IMR-90 (cell line): Measurements from ENCODE around the gene EXOC3L4.

Experiments used
- BHLHE40 ChIP-seq: fragments of 150-350 bp; IDR thresholded peaks from 2 replicates; pipeline ENCODE4 v1.6.1; 2016; ENCODE audit warnings: mild to moderate bottlenecking, low read depth, low read length
- MAFK ChIP-seq: IDR thresholded peaks from 2 replicates; pipeline ENCODE4 v1.6.1; 2012; ENCODE audit warnings: low read depth, low read length, improper control_type of control experiment
- POLR2A ChIP-seq: IDR thresholded peaks from 2 replicates; pipeline ENCODE4 v1.6.1; 2012; ENCODE audit warnings: mild to moderate bottlenecking, low read depth, low read length
- RCOR1 ChIP-seq: IDR thresholded peaks from 2 replicates; pipeline ENCODE4 v1.6.1; 2012; ENCODE audit warnings: mild to moderate bottlenecking, low read length, improper control_type of control experiment; ENCODE audit not compliant: insufficient replicate concordance
- SMC3 ChIP-seq: fragments of 150-350 bp; IDR thresholded peaks from 2 replicates; pipeline ENCODE4 v1.6.1; 2016; ENCODE audit warnings: low read depth, mild to moderate bottlenecking, antibody characterized with exemption, low read length, moderate library complexity
- TF ChIP-seq, protein P1 (sequence below): conservative IDR thresholded peaks from 2 replicates; pipeline ENCODE4 v1.5.1; 2012; ENCODE audit warnings: mild to moderate bottlenecking, low read depth, low read length, improper control_type of control experiment

DNA sequence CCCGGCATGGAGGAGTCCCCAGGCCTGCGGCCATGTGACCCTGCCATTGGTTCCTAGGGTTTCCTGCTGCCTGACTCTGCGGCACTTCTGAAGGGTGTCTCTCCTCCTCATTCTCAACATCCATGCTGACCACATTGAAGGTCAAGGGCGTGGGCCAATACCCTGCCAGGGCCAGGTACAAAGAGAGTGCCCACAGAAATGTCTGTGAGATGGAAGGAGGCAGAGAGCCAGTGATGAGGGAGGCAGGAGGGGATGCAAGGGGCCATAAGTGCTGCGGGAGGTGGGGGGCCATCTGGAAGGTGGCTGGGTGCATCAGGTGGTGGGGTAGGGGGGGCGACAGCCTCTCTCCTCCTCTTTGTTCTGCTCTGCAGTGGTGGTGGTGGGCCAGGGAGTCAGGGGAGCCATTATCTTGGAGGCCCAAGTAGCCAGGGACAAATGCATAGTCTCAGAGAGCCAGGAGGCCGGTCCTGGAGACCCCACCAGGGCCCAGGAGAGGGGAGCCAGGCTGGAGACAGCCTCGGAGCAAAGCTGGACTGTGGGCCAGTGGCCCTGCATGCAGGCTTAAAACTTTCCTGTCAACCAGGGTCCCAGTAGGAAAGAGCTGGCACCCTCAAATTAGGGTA lies 24.2 kb upstream of the EXOC3L4 start:
- TF ChIP-seq, protein P1, sequence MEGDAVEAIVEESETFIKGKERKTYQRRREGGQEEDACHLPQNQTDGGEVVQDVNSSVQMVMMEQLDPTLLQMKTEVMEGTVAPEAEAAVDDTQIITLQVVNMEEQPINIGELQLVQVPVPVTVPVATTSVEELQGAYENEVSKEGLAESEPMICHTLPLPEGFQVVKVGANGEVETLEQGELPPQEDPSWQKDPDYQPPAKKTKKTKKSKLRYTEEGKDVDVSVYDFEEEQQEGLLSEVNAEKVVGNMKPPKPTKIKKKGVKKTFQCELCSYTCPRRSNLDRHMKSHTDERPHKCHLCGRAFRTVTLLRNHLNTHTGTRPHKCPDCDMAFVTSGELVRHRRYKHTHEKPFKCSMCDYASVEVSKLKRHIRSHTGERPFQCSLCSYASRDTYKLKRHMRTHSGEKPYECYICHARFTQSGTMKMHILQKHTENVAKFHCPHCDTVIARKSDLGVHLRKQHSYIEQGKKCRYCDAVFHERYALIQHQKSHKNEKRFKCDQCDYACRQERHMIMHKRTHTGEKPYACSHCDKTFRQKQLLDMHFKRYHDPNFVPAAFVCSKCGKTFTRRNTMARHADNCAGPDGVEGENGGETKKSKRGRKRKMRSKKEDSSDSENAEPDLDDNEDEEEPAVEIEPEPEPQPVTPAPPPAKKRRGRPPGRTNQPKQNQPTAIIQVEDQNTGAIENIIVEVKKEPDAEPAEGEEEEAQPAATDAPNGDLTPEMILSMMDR = no peak
- TF ChIP-seq MAFK (no peak), SMC3 (no peak), POLR2A (no peak), BHLHE40 (no peak), RCOR1 (no peak)
